Heart right ventricle (tissue), 16 donors: ENCODE data around the gene CST1. TPM values are rescaled to one million over a fixed set of nuclear protein-coding genes. Genes with fewer than 3 reads are reported as not detected.
"Not testable (repeated sequence)": the region's sequence is repeated elsewhere in the genome, so short reads cannot be mapped to it uniquely, and the experiment has no call there.

Source experiments
- ATAC-seq, 8 donors: fragments of 200-7000 bp; cut with Tn5 transposase; one replicate each; pipeline ENCODE4 v1.9.1; 2020; ENCODE audit warnings: mild to moderate bottlenecking in 8 of 8, moderate library complexity in 8 of 8, moderate number of reproducible peaks in 1 of 8
- DNase-seq, 2 donors: peaks; one replicate each; pipeline ENCODE4 v3.0.0-alpha.2; 2020
- H3K27ac ChIP-seq, 10 donors: fragments of 200-600 bp; sonication (generic) in 2 of 10; one replicate each; pipeline versions ENCODE4 v1.5.0 to v1.8.0; 2020 to 2022; ENCODE audit warnings: mild to moderate bottlenecking in 3 of 10
- H3K27me3 ChIP-seq, 7 donors: fragments of 200-600 bp; one replicate each; pipeline ENCODE4 v1.8.0; 2021 to 2022; ENCODE audit warnings: mild to moderate bottlenecking in 2 of 7
- H3K36me3 ChIP-seq, 9 donors: fragments of 200-600 bp; sonication (generic) in 1 of 9; one replicate each; pipeline versions ENCODE4 v1.5.0 to v1.8.0; 2020 to 2022; ENCODE audit warnings: mild to moderate bottlenecking in 2 of 9
- H3K4me1 ChIP-seq, 9 donors: fragments of 200-600 bp; sonication (generic) in 1 of 9; one replicate each; pipeline versions ENCODE4 v1.5.0 to v1.8.0; 2020 to 2022; ENCODE audit warnings: mild to moderate bottlenecking in 4 of 9
- H3K4me3 ChIP-seq, 10 donors: fragments of 200-600 bp; sonication (generic) in 2 of 10; one replicate each; pipeline versions ENCODE4 v1.5.0 to v1.8.0; 2020 to 2022; ENCODE audit warnings: mild to moderate bottlenecking in 7 of 10, moderate library complexity in 2 of 10
- H3K9me3 ChIP-seq, 11 donors: fragments of 200-600 bp in 10 of 11; sonication (generic) in 2 of 11; one replicate each; pipeline versions ENCODE4 v1.5.0 to v1.8.0; 2013 to 2022; ENCODE audit warnings: mild to moderate bottlenecking in 2 of 11, control low read depth in 1 of 11, moderate library complexity in 1 of 11
- CTCF ChIP-seq, 9 donors: fragments of 200-600 bp; sonication (generic) in 2 of 9; IDR thresholded peaks; one replicate each; pipeline versions ENCODE4 v1.5.0 to v1.8.0; 2021 to 2022; ENCODE audit warnings: antibody characterized with exemption in 9 of 9, mild to moderate bottlenecking in 5 of 9, moderate library complexity in 1 of 9
- WGBS, 2 donors: extraction: QIAGEN DNeasy Blood & Tissue Kit; methylation state at CpG; one replicate each; pipeline ENCODE4 v1.1.7; 2013; ENCODE audit warnings: inconsistent platforms in 1 of 2; 5-methylcytosine and 5-hydroxymethylcytosine counted together
- intact Hi-C, 10 donors: fragments of 100-400 bp; cut with DNase I; formaldehyde crosslinking; loops; one replicate each; pipeline versions ENCODE4 v1.11.1 to v1.14.2; 2022
- polyA plus RNA-seq, 2 donors: library from polyadenylated mRNA; stranded (reverse); fragments of 200-250 nt; gene quantifications; one replicate each; pipeline ENCODE4 v1.2.3, GENCODE V29; 2013
- total RNA-seq, 10 donors: library from RNA; stranded (reverse); fragmentation: NEBNext Ultra II Directional in 3 of 10; extraction: Animal tissue kit (Norgen Biotek cat#: 25700) in 3 of 10; gene quantifications; one replicate each; pipeline versions ENCODE4 v1.2.1 to v1.2.4, GENCODE V29; 2021 to 2023
- donor health status: Arrhythmogenic right ventricular cardiomyopathy.
- donor health status: ischemic (EF 13 %, LVEDD 7.1; RV severe dilation, severe dysfunction).
- donor health status: healthy with polysubstance abuse.
- donor health status: DM: no; HTN: yes; CAD: no.
- donor health status: DM: no; HTN: no; CAD: no.
- donor health status: ischemic (EF 25% LVEDD 6.9; RV normal size, moderate dysfunction).
- donor health status: ischemic (EF 25% LVEDD 5.7; RV mildly dilated, moderate dysfunction).
- donor health status: healthy.
- donor health status: DM: yes; HTN: yes; CAD: no.
- donor health status: Ischemic cardiomyopathy.
- donor health status: ischemic (EF 35%, LVEDD 5.7; RV mildly dilated, moderate dysfunction).
- donor health status: nonischemic (EF 11% LVEDD 7.7; RV severe dilation, severe dysfunction).
- donor health status: DM: yes; HTN: yes; CAD: no.
- donor health status: PGD.
- donor health status: ischemic (EF 29% LVEDD 5.4; RV normal size, mild dysfunction).
- donor health status: nonischemic (EF 23%, LVEDD 6.1; RV moderate dilation, normal function).

The CST1 gene
- total and polyA plus RNA-seq, 12 donors = not detected

DNA sequence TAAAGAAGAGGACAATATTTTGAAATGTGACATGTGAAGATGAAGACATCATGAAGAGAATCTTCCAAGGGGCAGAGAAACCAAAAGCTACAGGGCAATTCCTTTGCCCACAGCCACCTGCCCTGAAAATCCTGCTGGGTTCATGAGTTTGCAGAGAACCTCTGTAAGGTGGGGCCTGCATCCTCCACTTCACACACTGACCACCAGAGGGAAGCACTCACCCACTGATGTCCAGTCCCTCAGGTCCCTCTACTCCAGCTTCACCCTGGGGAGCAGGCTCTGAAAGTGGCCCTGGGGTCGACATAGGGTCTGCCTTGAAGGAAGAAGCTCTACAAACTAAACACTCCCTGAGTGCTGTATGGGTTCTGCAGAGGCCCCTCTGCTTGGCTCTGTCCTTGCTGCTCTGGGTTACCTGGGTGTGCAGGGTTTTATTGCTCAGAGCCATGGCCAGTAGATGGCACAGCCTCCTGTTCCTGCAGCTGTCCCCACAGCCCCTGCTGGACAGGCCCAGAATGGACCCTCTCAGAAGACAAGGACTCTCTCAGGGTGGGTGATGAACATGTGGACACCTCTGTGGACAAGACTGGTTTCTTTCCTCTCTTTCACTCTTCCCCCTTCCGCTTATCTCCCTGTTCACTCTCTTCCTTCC lies 27.0 kb downstream of the CST1 start:
- H3K9me3 ChIP-seq, H3K4me3 ChIP-seq, H3K36me3 ChIP-seq, intact Hi-C loops, H3K4me1 ChIP-seq, H3K27ac ChIP-seq, H3K27me3 ChIP-seq: not testable (repeated sequence)
- peak; percentile 22 to 65 (median 53) for TF ChIP-seq CTCF (IDR thresholded peaks at IDR 0.05)
- ATAC-seq = peak in 6 of 8 donors; percentile 46 to 79 (median 62)
- peak; percentile 15 to 18 for DNase-seq
- 50 to 54% methylated on average over 2 of the region's 2 CpGs for WGBS, 2 donors

DNA sequence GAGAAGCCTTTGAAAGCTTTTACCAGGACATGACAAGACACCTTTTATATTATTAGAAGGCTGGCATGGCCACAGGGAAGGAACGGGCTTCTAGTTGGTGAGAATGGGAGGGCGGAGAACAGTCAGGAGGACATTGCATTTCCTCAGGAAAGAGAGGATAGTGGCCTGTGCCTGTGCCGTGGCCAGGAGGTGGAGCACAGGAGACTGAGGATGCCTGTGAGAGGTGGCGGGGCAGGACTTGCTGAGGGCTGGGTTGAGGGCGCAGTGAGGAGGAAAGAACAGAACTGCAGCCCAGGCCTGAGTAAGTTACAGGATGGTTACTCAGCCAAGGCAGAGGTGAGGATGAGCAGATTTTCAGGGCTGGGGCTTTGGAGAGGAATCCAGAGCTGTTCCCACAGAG lies 27.9 kb downstream of the CST1 start:
- intact Hi-C loops, H3K4me3 ChIP-seq, H3K27me3 ChIP-seq, H3K36me3 ChIP-seq, DNase-seq, H3K4me1 ChIP-seq, H3K27ac ChIP-seq, H3K9me3 ChIP-seq: not testable (repeated sequence)
- WGBS, 2 donors = 58 to 67% methylated on average over 5 of the region's 5 CpGs
- ATAC-seq = peak in 2 of 8 donors; percentile 44 to 72

DNA sequence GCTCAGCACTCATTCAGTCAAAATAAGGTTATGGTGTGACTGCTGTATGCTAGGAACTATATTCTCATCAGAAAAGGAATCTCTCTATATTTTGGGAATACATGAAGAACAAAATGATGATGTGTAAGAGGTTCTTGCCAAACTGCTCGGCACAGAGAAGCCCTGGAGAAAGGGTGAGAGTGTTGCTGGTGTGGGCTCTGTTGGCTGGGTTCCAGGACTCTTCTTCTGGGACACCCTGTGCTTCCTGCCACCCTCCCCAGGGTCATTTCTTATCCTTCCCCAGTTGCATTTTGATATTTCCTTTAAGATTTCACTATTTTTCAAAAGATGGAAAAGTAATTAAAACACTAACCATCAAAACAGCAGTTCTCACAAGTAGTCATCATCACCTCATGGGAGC lies 28.8 kb downstream of the CST1 start:
- Histone ChIP-seq H3K27ac (no peak overlapping the region), H3K4me3 (no peak overlapping the region), H3K27me3 (no peaks in the 10 kb centered on the region), H3K4me1 (peaks cover 0 to 5% (median 0%) of the 10 kb centered on the region in 9 donors), H3K9me3 (peaks cover 0 to 7% (median 0%) of the 10 kb centered on the region in 11 donors), H3K36me3 (no peaks in the 10 kb centered on the region)
- no peak for TF ChIP-seq CTCF (IDR thresholded peaks at IDR 0.05)
- intact Hi-C loops = no loop called here
- 28 to 33% methylated on average over 1 of the region's 1 CpG for WGBS, 2 donors
- peak in 2 of 8 donors; percentile 57 to 70 for ATAC-seq
- peak in 1 of 2 donors; percentile 13 for DNase-seq

GRCh38 chr20:23719351-23719750 lies 31.4 kb downstream of the CST1 start:
- H3K36me3 ChIP-seq, H3K4me1 ChIP-seq, H3K27me3 ChIP-seq, ATAC-seq, DNase-seq, H3K4me3 ChIP-seq, H3K27ac ChIP-seq, intact Hi-C loops: not testable (repeated sequence)
- 51 to 59% methylated on average over 9 of the region's 9 CpGs for WGBS, 2 donors
- H3K9me3 ChIP-seq = peaks cover 0 to 15% (median 0%) of the 10 kb centered on the region in 11 donors

- intact Hi-C loops, H3K27me3 ChIP-seq, H3K4me1 ChIP-seq, H3K27ac ChIP-seq, DNase-seq, H3K36me3 ChIP-seq, ATAC-seq, H3K9me3 ChIP-seq, H3K4me3 ChIP-seq: not testable (repeated sequence)
Observed at GRCh38 chr20:23711778-23712177, 39.0 kb downstream of the CST1 start.

DNA sequence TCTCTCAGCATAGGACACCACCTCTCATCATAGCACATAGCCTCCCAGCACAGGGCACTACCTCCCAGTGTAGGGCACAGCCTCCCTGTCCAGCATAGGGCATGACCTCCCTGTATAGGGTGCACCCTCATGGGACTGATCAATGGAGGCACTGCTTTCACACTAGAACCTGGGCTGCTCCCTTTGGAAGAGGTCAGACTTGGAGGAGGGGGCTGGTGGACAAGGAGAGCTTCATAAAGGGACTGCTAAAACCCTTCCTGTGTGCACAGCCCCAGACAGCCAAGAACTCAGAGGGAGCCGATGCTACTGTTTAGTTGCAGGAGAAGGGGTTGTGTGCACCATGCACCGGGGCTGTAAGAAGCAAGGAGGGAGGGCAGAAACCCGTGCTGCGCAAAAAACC lies 40.0 kb downstream of the CST1 start:
- H3K36me3 ChIP-seq = no peaks in the 10 kb centered on the region
- H3K9me3 ChIP-seq = no peaks in the 10 kb centered on the region
- H3K27ac ChIP-seq = no peak overlapping the region
- ATAC-seq = no peak
- no peak overlapping the region for H3K4me3 ChIP-seq
- intact Hi-C loops = no loop called here
- no peaks in the 10 kb centered on the region for H3K4me1 ChIP-seq
- TF ChIP-seq CTCF (IDR thresholded peaks at IDR 0.05) = no peak
- H3K27me3 ChIP-seq = peaks cover 0 to 10% (median 0%) of the 10 kb centered on the region in 7 donors
- WGBS, 2 donors = 91 to 92% methylated on average over 4 of the region's 4 CpGs
- no peak for DNase-seq
